ENCODE results near the gene GGT5. TPM values are rescaled to one million over a fixed set of nuclear protein-coding genes. Genes with fewer than 3 reads are reported as not detected.

Gene GGT5
- total and polyA plus RNA-seq, 2 of the 13 experiments (the other 11 are each of a cell fraction or from before 2014, with no cell fraction given) = 0.69 to 3.1 TPM

GRCh38 chr22:24233816-24234215, 11.1 kb downstream of the GGT5 start:
- H2AFZ ChIP-seq (ENCODE audit: low read length) = no peak overlapping the region
- no peak overlapping the region for H3K4me3 ChIP-seq (replicated peaks in 1 of 3; ENCODE audit: insufficient read depth in 1 of 3, low read depth in 2 of 3, low read length in 3 of 3)
- FAIRE-seq (no peak), ATAC-seq (no peak), DNase-seq (ENCODE audit: low spot score) (no peak)
- no peaks in the 10 kb centered on the region for H3K79me2 ChIP-seq (ENCODE audit: insufficient read depth, low read length)
- no peaks in the 10 kb centered on the region for H3K9me3 ChIP-seq (ENCODE audit: low read length)
- peaks cover 20% of the 10 kb centered on the region for H3K4me1 ChIP-seq (ENCODE audit: insufficient read depth, low read length)
- no peak overlapping the region for H3K9ac ChIP-seq (ENCODE audit: insufficient read depth, low read depth, low read length)
- H3K4me2 ChIP-seq (ENCODE audit: low read depth, low read length) = no peak overlapping the region
- H4K20me1 ChIP-seq (ENCODE audit: insufficient read depth, low read length) = no peaks in the 10 kb centered on the region
- no peaks in the 10 kb centered on the region for H3K27me3 ChIP-seq (ENCODE audit: control insufficient read depth in 1 of 2, insufficient read depth in 2 of 2, low read length in 2 of 2)
- 83% methylated on average over 1 of the region's 14 CpGs for WGBS (ENCODE audit: low lambda C conversion rate)
- no TSS peak for BruUV-seq (replicated peaks)
- ChIA-PET CTCF (ENCODE audit: low intra/inter-chr PET ratio, low total read pairs) (no interaction called here), POLR2A (no interaction called here)
- intact Hi-C loops (cut with micrococcal nuclease; ENCODE audit: unreplicated experiment) = no loop called here
- in situ Hi-C loops (cut with HindIII; ENCODE audit: extremely low pct_ligation_motif_present, low pct_unique_long_range_greater_than_20kb) = no loop called here
- H3K27ac ChIP-seq (ENCODE audit: extremely low read length, insufficient read depth, low read length) = no peak overlapping the region
- no peaks in the 10 kb centered on the region for H3K36me3 ChIP-seq (replicated peaks in 1 of 2; ENCODE audit: control insufficient read depth in 1 of 2, insufficient read depth in 2 of 2, low read length in 2 of 2)
- TF ChIP-seq ZKSCAN8 (CRISPR knock-in tag; IDR thresholded peaks at IDR 0.05; ENCODE audit: borderline replicate concordance) = no peak
- TF ChIP-seq MAZ (IDR thresholded peaks at IDR 0.05; ENCODE audit: borderline replicate concordance, low read depth, low read length) = no peak
- TF ChIP-seq MAZ (CRISPR knock-in tag; IDR thresholded peaks at IDR 0.05; ENCODE audit: low read depth) = no peak
- TF ChIP-seq, protein P1, sequence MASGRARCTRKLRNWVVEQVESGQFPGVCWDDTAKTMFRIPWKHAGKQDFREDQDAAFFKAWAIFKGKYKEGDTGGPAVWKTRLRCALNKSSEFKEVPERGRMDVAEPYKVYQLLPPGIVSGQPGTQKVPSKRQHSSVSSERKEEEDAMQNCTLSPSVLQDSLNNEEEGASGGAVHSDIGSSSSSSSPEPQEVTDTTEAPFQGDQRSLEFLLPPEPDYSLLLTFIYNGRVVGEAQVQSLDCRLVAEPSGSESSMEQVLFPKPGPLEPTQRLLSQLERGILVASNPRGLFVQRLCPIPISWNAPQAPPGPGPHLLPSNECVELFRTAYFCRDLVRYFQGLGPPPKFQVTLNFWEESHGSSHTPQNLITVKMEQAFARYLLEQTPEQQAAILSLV (CRISPR knock-in tag; IDR thresholded peaks at IDR 0.05; ENCODE audit: borderline replicate concordance) = no peak
- TF ChIP-seq ETV5 (CRISPR knock-in tag; IDR thresholded peaks at IDR 0.05; ENCODE audit: borderline replicate concordance) = no peak
- no peak for TF ChIP-seq SNAPC5 (CRISPR knock-in tag; IDR thresholded peaks at IDR 0.05; ENCODE audit: borderline replicate concordance)
- TF ChIP-seq CHCHD3 (CRISPR knock-in tag; IDR thresholded peaks at IDR 0.05) = no peak
- TF ChIP-seq, protein P2, sequence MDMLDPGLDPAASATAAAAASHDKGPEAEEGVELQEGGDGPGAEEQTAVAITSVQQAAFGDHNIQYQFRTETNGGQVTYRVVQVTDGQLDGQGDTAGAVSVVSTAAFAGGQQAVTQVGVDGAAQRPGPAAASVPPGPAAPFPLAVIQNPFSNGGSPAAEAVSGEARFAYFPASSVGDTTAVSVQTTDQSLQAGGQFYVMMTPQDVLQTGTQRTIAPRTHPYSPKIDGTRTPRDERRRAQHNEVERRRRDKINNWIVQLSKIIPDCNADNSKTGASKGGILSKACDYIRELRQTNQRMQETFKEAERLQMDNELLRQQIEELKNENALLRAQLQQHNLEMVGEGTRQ (IDR thresholded peaks at IDR 0.05; ENCODE audit: low read depth, low read length) = no peak
- TF ChIP-seq, protein P2 (CRISPR knock-in tag; IDR thresholded peaks at IDR 0.05; ENCODE audit: borderline replicate concordance) = no peak
- no peak for TF ChIP-seq CCAR2 (optimal IDR thresholded peaks at IDR 0.05; ENCODE audit: low read depth, low read length)
- no peak for TF ChIP-seq ZNF260 (CRISPR knock-in tag; IDR thresholded peaks at IDR 0.05; ENCODE audit: borderline replicate concordance, low read depth)
- TF ChIP-seq PATZ1 (CRISPR knock-in tag; IDR thresholded peaks at IDR 0.05) = no peak
- TF ChIP-seq, protein P3, sequence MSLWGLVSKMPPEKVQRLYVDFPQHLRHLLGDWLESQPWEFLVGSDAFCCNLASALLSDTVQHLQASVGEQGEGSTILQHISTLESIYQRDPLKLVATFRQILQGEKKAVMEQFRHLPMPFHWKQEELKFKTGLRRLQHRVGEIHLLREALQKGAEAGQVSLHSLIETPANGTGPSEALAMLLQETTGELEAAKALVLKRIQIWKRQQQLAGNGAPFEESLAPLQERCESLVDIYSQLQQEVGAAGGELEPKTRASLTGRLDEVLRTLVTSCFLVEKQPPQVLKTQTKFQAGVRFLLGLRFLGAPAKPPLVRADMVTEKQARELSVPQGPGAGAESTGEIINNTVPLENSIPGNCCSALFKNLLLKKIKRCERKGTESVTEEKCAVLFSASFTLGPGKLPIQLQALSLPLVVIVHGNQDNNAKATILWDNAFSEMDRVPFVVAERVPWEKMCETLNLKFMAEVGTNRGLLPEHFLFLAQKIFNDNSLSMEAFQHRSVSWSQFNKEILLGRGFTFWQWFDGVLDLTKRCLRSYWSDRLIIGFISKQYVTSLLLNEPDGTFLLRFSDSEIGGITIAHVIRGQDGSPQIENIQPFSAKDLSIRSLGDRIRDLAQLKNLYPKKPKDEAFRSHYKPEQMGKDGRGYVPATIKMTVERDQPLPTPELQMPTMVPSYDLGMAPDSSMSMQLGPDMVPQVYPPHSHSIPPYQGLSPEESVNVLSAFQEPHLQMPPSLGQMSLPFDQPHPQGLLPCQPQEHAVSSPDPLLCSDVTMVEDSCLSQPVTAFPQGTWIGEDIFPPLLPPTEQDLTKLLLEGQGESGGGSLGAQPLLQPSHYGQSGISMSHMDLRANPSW (CRISPR knock-in tag; IDR thresholded peaks at IDR 0.05; ENCODE audit: borderline replicate concordance) = no peak
- no peak for TF ChIP-seq PTBP1 (IDR thresholded peaks at IDR 0.05; ENCODE audit: low read depth, low read length, poor library complexity, severe bottlenecking)

All from HepG2 (cell line).